HG03565 (cell line): ENCODE measurements around the gene CDKN1C.
A peak's percentile ranks its signal among the peaks of the same experiment; 100 is the strongest.

Experiments
- ATAC-seq: cut with Tn5 transposase; IDR thresholded peaks from one replicate; pipeline ENCODE4 v1.9.1; 2021; ENCODE audit warnings: mild to moderate bottlenecking, moderate library complexity; ENCODE audit not compliant: unreplicated experiment

Gene CDKN1C

GRCh38 chr11:2885678-2886081 lies at the start of gene CDKN1C:
TSS of gene CDKN1C (minus strand) at chr11:2885775. CDS start at chr11:2885456, 319 bp downstream.
- ATAC-seq = peak; percentile 57

- no peak for ATAC-seq
Observed at GRCh38 chr11:2934611-2935239, 49.1 kb upstream of the CDKN1C start.

- ATAC-seq = no peak
Observed at GRCh38 chr11:2934021-2934550, 48.5 kb upstream of the CDKN1C start.

GRCh38 chr11:2933375-2934020 lies 47.9 kb upstream of the CDKN1C start:
- ATAC-seq = no peak

DNA sequence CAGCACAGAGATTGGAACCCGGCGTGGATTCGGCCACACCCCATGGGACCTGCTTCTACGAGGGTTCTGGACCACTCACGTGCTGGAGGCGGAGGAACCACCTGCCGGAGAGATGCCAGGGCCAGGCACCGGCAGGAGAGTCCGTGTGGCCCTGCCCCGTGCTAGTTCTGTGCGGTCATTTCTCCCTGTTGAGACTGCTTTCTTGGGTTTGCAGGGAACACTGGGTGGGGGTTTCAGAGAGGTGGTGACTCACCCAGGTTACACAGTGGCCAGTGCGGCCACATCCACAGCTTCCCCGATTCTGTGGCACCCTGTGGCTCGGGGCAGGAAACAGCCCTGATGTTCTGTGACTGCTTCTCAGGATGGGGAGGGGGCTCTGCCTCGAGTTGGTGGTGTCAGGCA lies 47.3 kb upstream of the CDKN1C start:
- ATAC-seq = no peak

DNA sequence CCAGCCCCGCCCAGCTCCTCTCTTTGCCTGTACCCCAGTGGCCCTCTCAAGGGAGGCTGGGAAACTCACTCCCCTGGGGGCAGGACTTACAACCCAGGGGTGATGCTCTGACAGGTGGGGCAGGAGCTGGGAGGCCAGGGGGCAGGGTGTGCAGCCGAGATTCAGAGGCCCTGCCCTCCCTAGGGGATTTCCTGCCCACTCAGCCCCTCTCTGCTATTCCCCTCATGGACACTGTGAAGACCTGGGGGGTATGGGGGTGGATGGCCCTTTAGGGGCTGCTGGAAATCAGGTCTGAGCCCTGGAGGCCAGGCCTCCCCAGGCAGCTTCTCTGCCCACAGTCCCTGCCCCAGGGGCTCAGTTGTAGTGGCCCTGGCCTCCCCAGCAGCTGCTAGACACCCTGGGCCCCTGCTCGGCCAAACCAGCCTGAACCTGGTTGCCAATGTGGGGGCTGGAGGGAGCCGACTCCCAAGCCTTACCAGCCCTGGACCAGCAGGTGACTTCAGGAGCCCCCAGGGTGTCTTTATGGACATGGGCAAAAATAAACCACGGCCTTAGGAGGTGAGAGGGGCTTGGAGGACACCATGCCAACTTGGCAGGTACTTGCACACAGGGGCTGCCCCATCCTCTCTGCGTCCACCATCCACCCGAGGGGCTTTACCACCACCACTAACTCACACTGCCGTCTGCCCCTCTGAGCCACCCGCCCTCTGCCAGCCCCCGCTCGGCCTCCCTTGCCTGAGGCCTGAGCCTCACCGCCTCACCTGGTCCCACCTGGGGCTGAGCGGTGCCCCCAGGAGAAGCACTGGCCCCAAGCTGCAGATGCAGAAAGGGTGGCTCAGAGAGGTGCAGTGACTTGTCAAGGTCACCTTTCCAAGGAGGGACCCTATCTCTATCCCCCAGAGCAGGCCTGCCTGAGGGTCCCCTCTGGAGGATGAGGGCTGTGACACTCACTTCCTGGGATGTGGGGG lies 46.5 kb upstream of the CDKN1C start:
- ATAC-seq = no peak

GRCh38 chr11:2931420-2931746 lies 45.8 kb upstream of the CDKN1C start:
- ATAC-seq = no peak

GRCh38 chr11:2930704-2931419 lies 45.3 kb upstream of the CDKN1C start:
- ATAC-seq = no peak

DNA sequence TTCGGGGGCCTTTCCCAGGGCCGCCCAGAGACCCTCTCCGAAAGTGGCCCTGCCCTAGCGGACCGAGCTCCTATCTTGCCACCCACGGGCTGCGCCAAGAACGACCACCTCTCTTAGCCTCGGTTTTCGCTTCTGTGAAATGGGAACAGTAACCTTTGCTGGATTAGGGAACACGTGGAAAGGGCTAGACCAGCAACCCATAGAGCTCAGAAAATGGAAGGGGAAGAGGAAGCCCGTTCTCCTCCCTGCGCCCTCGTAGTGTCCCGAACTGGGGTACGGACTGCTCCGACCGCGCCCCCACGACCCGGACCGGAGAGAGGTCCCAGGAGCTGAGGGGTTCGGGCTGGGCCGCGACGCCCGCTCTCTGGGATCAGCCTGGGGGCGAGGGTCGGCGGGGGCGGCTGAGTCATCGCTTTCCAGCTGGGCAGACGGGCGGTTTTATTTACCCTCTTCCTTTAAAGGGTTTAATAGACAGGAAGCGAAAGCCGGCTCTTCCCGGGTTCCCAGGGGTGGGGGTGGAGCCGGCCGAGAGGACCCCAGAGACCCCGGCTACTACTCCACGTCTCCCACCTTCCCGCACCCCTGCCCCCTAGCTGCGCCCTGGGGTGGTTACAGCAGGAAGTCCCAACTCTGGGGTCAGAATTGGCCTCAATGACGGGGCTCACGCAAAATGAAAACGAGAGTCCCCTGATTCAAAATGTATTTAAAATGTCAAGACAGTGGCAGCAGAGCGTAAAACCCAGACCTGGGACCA lies 44.6 kb upstream of the CDKN1C start:
- ATAC-seq = no peak

DNA sequence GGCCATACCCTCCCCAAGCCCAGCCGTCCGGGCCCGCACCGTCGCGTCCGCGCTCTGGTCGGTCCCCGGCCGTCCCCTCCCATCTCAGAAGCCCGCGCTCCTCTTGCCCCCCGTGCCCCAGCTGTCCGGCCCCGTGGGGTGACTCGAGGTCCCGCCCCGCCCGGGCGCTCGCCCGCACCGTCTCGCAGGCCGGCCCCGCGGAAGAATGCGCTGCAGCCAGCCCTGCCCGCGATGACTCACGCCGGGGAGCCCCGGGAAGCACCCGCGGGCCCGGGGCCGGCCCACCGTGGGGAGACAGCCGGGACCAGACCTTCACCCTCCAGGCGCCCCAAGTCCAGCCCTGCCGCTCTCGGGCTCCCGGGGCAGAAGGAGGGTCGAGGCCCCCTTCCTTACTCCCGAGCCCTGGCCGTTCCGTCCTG lies 44.0 kb upstream of the CDKN1C start:
- no peak for ATAC-seq

DNA sequence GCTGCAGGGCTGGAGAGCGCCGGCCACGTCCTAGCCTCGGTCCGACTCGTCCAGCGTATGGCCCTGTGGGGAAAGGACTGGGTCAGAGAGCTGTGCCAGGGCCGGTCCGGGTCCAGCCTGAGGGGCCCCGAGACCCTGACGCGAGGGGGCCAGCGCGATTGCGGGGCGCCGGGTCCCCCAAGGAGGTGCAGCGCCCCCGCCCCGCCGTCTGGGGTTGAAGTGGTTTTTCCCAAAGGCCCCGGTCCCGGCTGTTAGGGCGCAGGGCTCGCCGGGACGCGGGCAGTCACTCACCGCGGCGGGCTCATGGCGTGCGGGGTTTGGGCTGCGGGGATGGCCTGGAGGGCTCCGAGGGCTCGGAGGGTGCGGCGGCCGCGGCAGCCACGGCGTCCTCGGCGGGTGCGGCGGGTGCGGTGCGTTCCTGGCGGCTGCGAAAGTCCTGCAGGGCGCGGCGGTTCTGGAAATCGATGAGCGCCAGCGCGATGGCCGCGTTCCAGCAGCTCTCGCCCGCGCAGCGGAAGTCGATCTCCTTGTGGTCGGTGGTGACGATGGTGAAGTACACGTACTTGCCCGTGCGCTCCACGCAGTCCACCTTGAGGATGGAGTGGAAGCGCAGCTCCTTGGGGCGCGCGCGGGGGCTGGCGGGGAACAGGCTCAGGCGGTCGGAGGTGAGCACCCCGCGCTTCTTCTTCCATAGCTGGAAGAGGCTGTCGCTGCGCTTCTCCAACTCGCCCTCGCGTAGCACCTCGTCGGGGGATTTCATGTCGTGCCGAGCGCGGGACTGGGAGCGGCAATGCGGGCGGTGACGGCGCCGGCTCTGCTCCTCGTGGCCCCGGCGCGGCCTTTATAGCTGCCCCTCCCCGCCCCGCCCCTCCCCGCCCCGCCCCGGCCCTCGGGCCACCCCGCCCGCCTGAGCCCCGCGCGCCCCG lies 43.3 kb upstream of the CDKN1C start, which contains the start of gene PHLDA2:
TSS of gene PHLDA2 (minus strand) at position 816 of the 926 bp plus-strand sequence. CDS start at position 760, 56 bp downstream.
- no peak for ATAC-seq

- no peak for ATAC-seq
Observed at GRCh38 chr11:2927851-2928604, 42.5 kb upstream of the CDKN1C start.

DNA sequence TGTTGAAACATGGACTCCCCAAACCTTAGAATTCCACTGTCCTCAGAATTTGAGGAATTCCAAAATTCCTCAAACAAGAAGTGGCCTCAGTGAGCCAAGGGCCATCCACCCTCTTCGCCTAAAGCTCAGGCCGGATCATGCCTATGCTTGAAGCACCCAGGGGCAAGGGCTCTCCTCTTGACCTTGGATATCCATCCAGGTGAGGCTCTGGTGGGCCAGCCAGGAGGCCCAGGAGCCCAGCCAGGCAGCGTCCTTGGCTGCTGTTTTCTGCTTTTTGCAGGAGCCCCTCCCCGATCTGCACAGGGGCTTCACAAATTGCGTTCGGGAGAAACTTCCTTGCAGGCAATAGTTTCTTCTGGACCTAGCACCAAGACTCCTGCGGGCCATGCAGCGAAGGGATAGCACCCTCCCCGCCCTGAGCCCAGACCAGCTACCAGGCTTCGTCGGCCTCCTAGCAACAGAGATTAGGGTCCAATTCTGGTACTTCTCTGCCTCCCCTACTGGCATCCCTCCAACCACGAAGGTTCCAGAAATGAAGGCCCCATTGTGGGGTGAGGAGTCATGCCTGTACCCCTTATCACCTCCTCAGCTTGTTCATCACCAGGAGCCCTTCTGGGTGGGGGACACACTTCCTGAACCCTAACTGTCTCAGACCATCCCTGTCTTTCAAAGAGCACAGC lies 41.7 kb upstream of the CDKN1C start:
- no peak for ATAC-seq

DNA sequence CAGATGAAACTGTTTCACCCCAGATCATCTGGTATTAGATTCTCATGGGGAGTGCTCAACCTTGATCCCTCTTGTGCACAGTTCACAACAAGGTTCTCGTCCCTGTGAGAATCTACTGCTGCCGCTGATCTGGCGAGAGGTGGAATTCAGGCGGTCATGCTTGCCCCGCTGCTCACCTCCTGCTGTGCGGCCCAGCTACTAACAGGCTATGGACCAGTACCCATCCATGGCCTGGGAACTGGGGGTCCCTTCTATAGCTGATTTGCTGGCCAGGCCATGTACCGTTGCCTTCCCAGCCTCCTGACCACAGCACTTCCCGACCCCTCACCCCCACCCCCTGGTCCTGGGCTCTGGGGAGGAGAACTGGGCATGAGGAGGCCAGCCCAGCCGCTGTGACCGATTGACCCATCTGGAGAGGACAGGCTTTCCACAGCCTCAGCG lies 41.1 kb upstream of the CDKN1C start:
- ATAC-seq = no peak

GRCh38 chr11:2924821-2925675 lies 39.5 kb upstream of the CDKN1C start:
- ATAC-seq = no peak

DNA sequence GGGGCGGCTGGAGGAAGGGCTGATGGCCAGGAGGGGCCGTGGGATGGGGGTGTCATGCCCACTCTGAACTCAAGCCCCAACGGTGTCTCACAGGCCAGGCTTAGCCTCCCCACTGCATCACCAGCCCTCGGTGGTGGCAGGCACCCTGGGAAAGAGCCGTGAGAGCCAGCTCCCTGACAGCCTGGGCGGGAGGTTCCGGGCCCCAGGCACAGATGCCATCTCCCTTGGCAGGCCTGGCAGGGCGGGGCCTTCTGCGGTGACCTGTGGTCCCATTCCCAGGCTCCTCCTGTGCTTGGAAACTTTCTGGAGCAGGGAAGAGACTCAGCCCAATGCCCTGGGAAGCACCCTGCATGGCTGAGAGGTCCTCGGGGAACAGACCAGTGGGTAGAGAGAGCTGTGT lies 38.8 kb upstream of the CDKN1C start:
- no peak for ATAC-seq
